DOHH2 (cell line): ENCODE data around the gene CCDC88C.

Source experiments
- EZH2phosphoT487 ChIP-seq: fragments of 200-600 bp; sonication (generic); IDR thresholded peaks from 2 replicates; pipeline ENCODE4 v1.6.1; 2017; ENCODE audit warnings: borderline replicate concordance, mild to moderate bottlenecking, antibody characterized with exemption, low read length, moderate library complexity, mixed read lengths
- TF ChIP-seq, protein P1 (sequence below): fragments of 200-600 bp; sonication (generic); IDR thresholded peaks from one replicate; pipeline ENCODE4 v1.5.1; 2014; ENCODE audit warnings: antibody characterized with exemption, mild to moderate bottlenecking, low read depth, low read length; ENCODE audit not compliant: poor library complexity, severe bottlenecking

DNA sequence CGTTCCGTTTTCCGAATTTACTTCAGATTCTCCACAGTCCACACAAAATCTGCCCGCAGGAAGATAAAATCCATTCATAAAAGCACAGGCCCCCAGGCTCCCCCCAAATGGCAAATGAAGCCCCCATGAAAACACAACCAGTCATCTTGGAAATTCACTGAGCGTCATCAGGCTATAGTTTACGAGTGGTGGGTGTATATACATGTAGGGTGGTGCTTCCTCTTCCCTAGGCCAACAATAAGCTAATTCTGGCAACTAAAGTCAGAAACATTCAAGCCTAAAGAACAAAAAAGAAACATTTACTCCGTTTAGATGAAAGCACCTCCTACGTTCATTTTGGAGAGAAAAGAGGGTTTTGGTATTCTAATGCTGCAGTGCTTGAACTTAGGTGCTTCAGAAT is 179.0 kb downstream of the CCDC88C start:
- TF ChIP-seq, protein P1, sequence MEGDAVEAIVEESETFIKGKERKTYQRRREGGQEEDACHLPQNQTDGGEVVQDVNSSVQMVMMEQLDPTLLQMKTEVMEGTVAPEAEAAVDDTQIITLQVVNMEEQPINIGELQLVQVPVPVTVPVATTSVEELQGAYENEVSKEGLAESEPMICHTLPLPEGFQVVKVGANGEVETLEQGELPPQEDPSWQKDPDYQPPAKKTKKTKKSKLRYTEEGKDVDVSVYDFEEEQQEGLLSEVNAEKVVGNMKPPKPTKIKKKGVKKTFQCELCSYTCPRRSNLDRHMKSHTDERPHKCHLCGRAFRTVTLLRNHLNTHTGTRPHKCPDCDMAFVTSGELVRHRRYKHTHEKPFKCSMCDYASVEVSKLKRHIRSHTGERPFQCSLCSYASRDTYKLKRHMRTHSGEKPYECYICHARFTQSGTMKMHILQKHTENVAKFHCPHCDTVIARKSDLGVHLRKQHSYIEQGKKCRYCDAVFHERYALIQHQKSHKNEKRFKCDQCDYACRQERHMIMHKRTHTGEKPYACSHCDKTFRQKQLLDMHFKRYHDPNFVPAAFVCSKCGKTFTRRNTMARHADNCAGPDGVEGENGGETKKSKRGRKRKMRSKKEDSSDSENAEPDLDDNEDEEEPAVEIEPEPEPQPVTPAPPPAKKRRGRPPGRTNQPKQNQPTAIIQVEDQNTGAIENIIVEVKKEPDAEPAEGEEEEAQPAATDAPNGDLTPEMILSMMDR, result no peak
- TF ChIP-seq EZH2phosphoT487, result no peak
